HCT116 (cell line): ENCODE results near the gene CCDC137. TPM values are rescaled to one million over a fixed set of nuclear protein-coding genes. Genes with fewer than 3 reads are reported as not detected.

ENCODE experiments used
- ATAC-seq: fragments of 200-7000 bp; cut with Tn5 transposase; 2 replicates; pipeline ENCODE4 v1.9.1; 2020; ENCODE audit warnings: mild to moderate bottlenecking, moderate library complexity
- BruUV-seq: library from RNA; stranded (reverse); fragments of 400-500 nt; replicated peaks from 2 replicates; lab custom pipeline; 2021; lab: Mats Ljungman, UMichigan
- CTCF ChIA-PET: fragments of 300-600 bp; sonication (Branson Sonifier 250); formaldehyde crosslinking; loops from one replicate; lab custom pipeline; 2021; ENCODE audit warnings: antibody characterized with exemption; lab: Charles Lee
- POLR2A ChIA-PET: fragments of 300-600, 350-600 bp; sonication (Branson Sonifier 250); formaldehyde crosslinking; loops from one replicate; lab custom pipeline; 2021; ENCODE audit warnings: antibody characterized with exemption; lab: Charles Lee
- RAD21 ChIA-PET, 2 experiments: fragments of 300-600 bp; sonication (Branson Sonifier 250); formaldehyde crosslinking; loops; one replicate each; lab custom pipeline; 2023; ENCODE audit warnings: low total read pairs in 2 of 2; ENCODE audit not compliant: uncharacterized antibody in 2 of 2, unreplicated experiment in 2 of 2, low non-redundant PET in 1 of 2; lab: Charles Lee
- DNase-seq: peaks from one replicate; pipeline ENCODE4 v3.0.0-alpha.2; 2010; ENCODE audit warnings: low read depth, low spot score
- H2AFZ ChIP-seq: fragments of 200-600 bp; shearing (Covaris generic), sonication (generic); 2 replicates; pipeline ENCODE4 v1.6.1; 2017; ENCODE audit warnings: low read depth, mixed run types, mixed read lengths, antibody characterized with exemption, low read length; ENCODE audit not compliant: poor library complexity, severe bottlenecking
- H3K27ac ChIP-seq: 2 replicates; pipeline ENCODE4 v1.5.1; 2012; ENCODE audit warnings: low read depth, low read length
- H3K27me3 ChIP-seq: fragments of 200-600 bp; sonication (generic); 2 replicates; pipeline ENCODE4 v1.6.1; 2016; ENCODE audit warnings: mixed run types, low read length, mixed read lengths; ENCODE audit not compliant: insufficient read depth
- H3K36me3 ChIP-seq, 2 experiments: fragments of 200-500 bp in 1 of 2; fragments of 200-600 bp in 1 of 2; sonication (Bioruptor generic) in 1 of 2; sonication (generic) in 1 of 2; 2 replicates each; pipeline versions ENCODE4 v1.5.1 to v1.6.1; 2014 to 2016; ENCODE audit warnings: low read length in 2 of 2, inconsistent platforms in 1 of 2, mixed read lengths in 1 of 2, mixed run types in 1 of 2; ENCODE audit not compliant: insufficient read depth in 2 of 2, control insufficient read depth in 1 of 2
- H3K4me1 ChIP-seq, 2 experiments: fragments of 200-600 bp in 1 of 2; sonication (generic) in 1 of 2; 2 replicates each; pipeline versions ENCODE4 v1.5.1 to v1.6.1; 2012 to 2017; ENCODE audit warnings: low read length in 2 of 2, inconsistent platforms in 1 of 2, mild to moderate bottlenecking in 1 of 2, mixed read lengths in 1 of 2, mixed run types in 1 of 2, moderate library complexity in 1 of 2; ENCODE audit not compliant: insufficient read depth in 2 of 2, control insufficient read depth in 1 of 2
- H3K4me2 ChIP-seq: fragments of 200-600 bp; sonication (generic); 2 replicates; pipeline ENCODE4 v1.6.1; 2017; ENCODE audit warnings: mixed run types, low read length, mixed read lengths
- H3K4me3 ChIP-seq, 2 experiments: fragments of 200-600 bp in 1 of 2; sonication (generic) in 1 of 2; replicated peaks in 1 of 2; 2 replicates each; pipeline ENCODE4 v1.5.1; 2011 to 2016; ENCODE audit warnings: low read length in 2 of 2, control low read depth in 1 of 2, low read depth in 1 of 2, mild to moderate bottlenecking in 1 of 2, mixed read lengths in 1 of 2, mixed run types in 1 of 2
- H3K79me2 ChIP-seq: fragments of 200-600 bp; sonication (generic); 2 replicates; pipeline ENCODE4 v1.6.1; 2017; ENCODE audit warnings: mild to moderate bottlenecking, mixed run types, low read length, moderate library complexity, mixed read lengths; ENCODE audit not compliant: insufficient read depth
- H3K9ac ChIP-seq: fragments of 200-600 bp; sonication (generic); 2 replicates; pipeline ENCODE4 v1.6.1; 2016; ENCODE audit warnings: low read length, mixed read lengths
- H3K9me2 ChIP-seq: fragments of 200-600 bp; sonication (generic), shearing (Covaris generic); 2 replicates; pipeline ENCODE4 v1.6.1; 2017; ENCODE audit warnings: mixed run types, mild to moderate bottlenecking, moderate library complexity; ENCODE audit not compliant: insufficient read depth
- H3K9me3 ChIP-seq, 2 experiments: fragments of 200-500 bp in 1 of 2; fragments of 200-600 bp in 1 of 2; sonication (Bioruptor generic) in 1 of 2; sonication (generic) in 1 of 2; 2 replicates each; pipeline ENCODE4 v1.6.1; 2014 to 2017; ENCODE audit warnings: low read length in 2 of 2, mixed read lengths in 2 of 2, inconsistent platforms in 1 of 2, low read depth in 1 of 2, mild to moderate bottlenecking in 1 of 2, mixed run types in 1 of 2, moderate library complexity in 1 of 2; ENCODE audit not compliant: control insufficient read depth in 1 of 2, insufficient read depth in 1 of 2
- H4K20me1 ChIP-seq: fragments of 200-600 bp; sonication (generic), shearing (Covaris generic); 2 replicates; pipeline ENCODE4 v1.6.1; 2017; ENCODE audit warnings: mixed run types, mild to moderate bottlenecking, moderate library complexity; ENCODE audit not compliant: insufficient read depth
- POLR2AphosphoS5 ChIP-seq: IDR thresholded peaks from 2 replicates; pipeline ENCODE4 v1.6.1; 2011; ENCODE audit warnings: mild to moderate bottlenecking, low read depth, low read length, moderate library complexity
- SIN3A ChIP-seq: IDR thresholded peaks from 2 replicates; pipeline ENCODE4 v1.6.1; 2012; ENCODE audit warnings: low read depth
- intact Hi-C: fragments of 100-400 bp; cut with micrococcal nuclease; formaldehyde crosslinking; loops from 2 replicates; pipeline ENCODE4 v1.10.0; 2022
- total RNA-seq: library from RNA; stranded (reverse); gene quantifications from one replicate; pipeline ENCODE4 v1.2.1, GENCODE V29; 2021; ENCODE audit not compliant: unreplicated experiment
- TF ChIP-seq, protein P1 (sequence below): IDR thresholded peaks from 2 replicates; pipeline ENCODE4 v1.6.1; 2012; ENCODE audit warnings: low read depth

Gene CCDC137
- total RNA-seq, 1 experiment from 2014 or later = 77.5 TPM

DNA sequence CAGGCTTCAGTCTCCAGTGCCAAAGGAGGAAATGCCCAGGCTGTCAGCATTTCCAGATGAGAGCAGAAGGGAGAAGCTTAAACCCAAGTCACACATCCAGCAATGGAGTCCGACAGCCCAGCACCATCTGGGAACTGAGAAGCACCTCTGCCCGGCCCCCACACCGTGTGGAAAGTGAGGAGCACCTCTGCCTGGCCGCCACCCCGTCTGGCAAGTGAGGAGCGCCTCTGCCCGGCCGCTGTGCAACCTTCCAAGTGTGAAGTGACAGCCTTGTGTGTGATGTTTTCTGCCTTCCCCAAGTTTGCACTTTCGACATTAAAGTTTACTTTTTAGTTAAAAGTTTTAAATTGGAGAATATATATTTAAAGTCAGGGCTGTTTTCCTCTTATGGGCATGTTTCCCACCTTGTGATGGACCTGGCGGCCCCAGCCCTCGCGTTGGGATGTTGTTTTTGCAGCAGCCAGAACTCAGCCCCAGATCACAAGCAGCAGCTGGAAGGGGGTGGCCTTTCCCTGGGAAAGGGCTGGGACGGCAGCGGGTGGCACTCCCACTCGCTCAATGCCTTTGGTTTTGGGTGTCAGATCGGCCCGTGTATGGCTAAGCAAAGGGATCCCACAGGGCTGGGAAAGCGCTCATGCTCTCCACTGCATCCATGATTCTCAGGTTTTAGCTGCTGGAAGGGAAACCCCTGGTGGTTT is 7.2 kb downstream of the CCDC137 start:
- Histone ChIP-seq H3K27ac (no peak overlapping the region), H3K4me3 (no peak overlapping the region), H3K36me3 (peaks cover 34 to 51% of the 10 kb centered on the region in 2 experiments), H3K4me1 (no peaks in the 10 kb centered on the region), H3K9me3 (no peaks in the 10 kb centered on the region), H3K79me2 (peaks cover 40% of the 10 kb centered on the region), H3K4me2 (no peak overlapping the region), H3K9ac (no peak overlapping the region), H3K9me2 (no peaks in the 10 kb centered on the region), H4K20me1 (no peaks in the 10 kb centered on the region), H3K27me3 (no peaks in the 10 kb centered on the region), H2AFZ (no peak overlapping the region)
- DNase-seq = no peak
- ATAC-seq = no peak
- intact Hi-C loops = no loop called here
- no TSS peak for BruUV-seq
- RAD21 ChIA-PET = no interaction called here
- POLR2A ChIA-PET = no interaction called here
- CTCF ChIA-PET = interaction anchor here (0.6 to 2.1 kb wide), 2 partner anchors 10 to 353 kb away, joined by 3 to 8 read pairs; partner anchors contain the start of genes ARL16 and HGS
- no peak for TF ChIP-seq SIN3A
- TF ChIP-seq, protein P1, sequence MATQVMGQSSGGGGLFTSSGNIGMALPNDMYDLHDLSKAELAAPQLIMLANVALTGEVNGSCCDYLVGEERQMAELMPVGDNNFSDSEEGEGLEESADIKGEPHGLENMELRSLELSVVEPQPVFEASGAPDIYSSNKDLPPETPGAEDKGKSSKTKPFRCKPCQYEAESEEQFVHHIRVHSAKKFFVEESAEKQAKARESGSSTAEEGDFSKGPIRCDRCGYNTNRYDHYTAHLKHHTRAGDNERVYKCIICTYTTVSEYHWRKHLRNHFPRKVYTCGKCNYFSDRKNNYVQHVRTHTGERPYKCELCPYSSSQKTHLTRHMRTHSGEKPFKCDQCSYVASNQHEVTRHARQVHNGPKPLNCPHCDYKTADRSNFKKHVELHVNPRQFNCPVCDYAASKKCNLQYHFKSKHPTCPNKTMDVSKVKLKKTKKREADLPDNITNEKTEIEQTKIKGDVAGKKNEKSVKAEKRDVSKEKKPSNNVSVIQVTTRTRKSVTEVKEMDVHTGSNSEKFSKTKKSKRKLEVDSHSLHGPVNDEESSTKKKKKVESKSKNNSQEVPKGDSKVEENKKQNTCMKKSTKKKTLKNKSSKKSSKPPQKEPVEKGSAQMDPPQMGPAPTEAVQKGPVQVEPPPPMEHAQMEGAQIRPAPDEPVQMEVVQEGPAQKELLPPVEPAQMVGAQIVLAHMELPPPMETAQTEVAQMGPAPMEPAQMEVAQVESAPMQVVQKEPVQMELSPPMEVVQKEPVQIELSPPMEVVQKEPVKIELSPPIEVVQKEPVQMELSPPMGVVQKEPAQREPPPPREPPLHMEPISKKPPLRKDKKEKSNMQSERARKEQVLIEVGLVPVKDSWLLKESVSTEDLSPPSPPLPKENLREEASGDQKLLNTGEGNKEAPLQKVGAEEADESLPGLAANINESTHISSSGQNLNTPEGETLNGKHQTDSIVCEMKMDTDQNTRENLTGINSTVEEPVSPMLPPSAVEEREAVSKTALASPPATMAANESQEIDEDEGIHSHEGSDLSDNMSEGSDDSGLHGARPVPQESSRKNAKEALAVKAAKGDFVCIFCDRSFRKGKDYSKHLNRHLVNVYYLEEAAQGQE = no peak
- 0 out of 2 replicates have a peak, but pooled peaks have one; percentile 15 for TF ChIP-seq POLR2AphosphoS5
